HCT116 (cell line): Measurements from ENCODE around the gene ZNF586. TPM values are rescaled to one million over a fixed set of nuclear protein-coding genes. Genes with fewer than 3 reads are reported as not detected.
"Not testable (repeated sequence)": the region's sequence is repeated elsewhere in the genome, so short reads cannot be mapped to it uniquely, and the experiment has no call there.

ENCODE experiments used
- ATAC-seq: fragments of 200-7000 bp; cut with Tn5 transposase; 2 replicates; pipeline ENCODE4 v1.9.1; 2020; ENCODE audit warnings: mild to moderate bottlenecking, moderate library complexity
- BruUV-seq: library from RNA; stranded (reverse); fragments of 400-500 nt; replicated peaks from 2 replicates; lab custom pipeline; 2021; lab: Mats Ljungman, UMichigan
- CTCF ChIA-PET: fragments of 300-600 bp; sonication (Branson Sonifier 250); formaldehyde crosslinking; loops from one replicate; lab custom pipeline; 2021; ENCODE audit warnings: antibody characterized with exemption; lab: Charles Lee
- POLR2A ChIA-PET: fragments of 300-600, 350-600 bp; sonication (Branson Sonifier 250); formaldehyde crosslinking; loops from one replicate; lab custom pipeline; 2021; ENCODE audit warnings: antibody characterized with exemption; lab: Charles Lee
- RAD21 ChIA-PET, 2 experiments: fragments of 300-600 bp; sonication (Branson Sonifier 250); formaldehyde crosslinking; loops; one replicate each; lab custom pipeline; 2023; ENCODE audit warnings: low total read pairs in 2 of 2; ENCODE audit not compliant: uncharacterized antibody in 2 of 2, unreplicated experiment in 2 of 2, low non-redundant PET in 1 of 2; lab: Charles Lee
- DNase-seq: peaks from one replicate; pipeline ENCODE4 v3.0.0-alpha.2; 2010; ENCODE audit warnings: low read depth, low spot score
- H2AFZ ChIP-seq: fragments of 200-600 bp; shearing (Covaris generic), sonication (generic); 2 replicates; pipeline ENCODE4 v1.6.1; 2017; ENCODE audit warnings: low read depth, mixed run types, mixed read lengths, antibody characterized with exemption, low read length; ENCODE audit not compliant: poor library complexity, severe bottlenecking
- H3K27ac ChIP-seq: 2 replicates; pipeline ENCODE4 v1.5.1; 2012; ENCODE audit warnings: low read depth, low read length
- H3K27me3 ChIP-seq: fragments of 200-600 bp; sonication (generic); 2 replicates; pipeline ENCODE4 v1.6.1; 2016; ENCODE audit warnings: mixed run types, low read length, mixed read lengths; ENCODE audit not compliant: insufficient read depth
- H3K36me3 ChIP-seq, 2 experiments: fragments of 200-500 bp in 1 of 2; fragments of 200-600 bp in 1 of 2; sonication (Bioruptor generic) in 1 of 2; sonication (generic) in 1 of 2; 2 replicates each; pipeline versions ENCODE4 v1.5.1 to v1.6.1; 2014 to 2016; ENCODE audit warnings: low read length in 2 of 2, inconsistent platforms in 1 of 2, mixed read lengths in 1 of 2, mixed run types in 1 of 2; ENCODE audit not compliant: insufficient read depth in 2 of 2, control insufficient read depth in 1 of 2
- H3K4me1 ChIP-seq, 2 experiments: fragments of 200-600 bp in 1 of 2; sonication (generic) in 1 of 2; 2 replicates each; pipeline versions ENCODE4 v1.5.1 to v1.6.1; 2012 to 2017; ENCODE audit warnings: low read length in 2 of 2, inconsistent platforms in 1 of 2, mild to moderate bottlenecking in 1 of 2, mixed read lengths in 1 of 2, mixed run types in 1 of 2, moderate library complexity in 1 of 2; ENCODE audit not compliant: insufficient read depth in 2 of 2, control insufficient read depth in 1 of 2
- H3K4me2 ChIP-seq: fragments of 200-600 bp; sonication (generic); 2 replicates; pipeline ENCODE4 v1.6.1; 2017; ENCODE audit warnings: mixed run types, low read length, mixed read lengths
- H3K4me3 ChIP-seq, 2 experiments: fragments of 200-600 bp in 1 of 2; sonication (generic) in 1 of 2; replicated peaks in 1 of 2; 2 replicates each; pipeline ENCODE4 v1.5.1; 2011 to 2016; ENCODE audit warnings: low read length in 2 of 2, control low read depth in 1 of 2, low read depth in 1 of 2, mild to moderate bottlenecking in 1 of 2, mixed read lengths in 1 of 2, mixed run types in 1 of 2
- H3K79me2 ChIP-seq: fragments of 200-600 bp; sonication (generic); 2 replicates; pipeline ENCODE4 v1.6.1; 2017; ENCODE audit warnings: mild to moderate bottlenecking, mixed run types, low read length, moderate library complexity, mixed read lengths; ENCODE audit not compliant: insufficient read depth
- H3K9ac ChIP-seq: fragments of 200-600 bp; sonication (generic); 2 replicates; pipeline ENCODE4 v1.6.1; 2016; ENCODE audit warnings: low read length, mixed read lengths
- H3K9me2 ChIP-seq: fragments of 200-600 bp; sonication (generic), shearing (Covaris generic); 2 replicates; pipeline ENCODE4 v1.6.1; 2017; ENCODE audit warnings: mixed run types, mild to moderate bottlenecking, moderate library complexity; ENCODE audit not compliant: insufficient read depth
- H3K9me3 ChIP-seq, 2 experiments: fragments of 200-500 bp in 1 of 2; fragments of 200-600 bp in 1 of 2; sonication (Bioruptor generic) in 1 of 2; sonication (generic) in 1 of 2; 2 replicates each; pipeline ENCODE4 v1.6.1; 2014 to 2017; ENCODE audit warnings: low read length in 2 of 2, mixed read lengths in 2 of 2, inconsistent platforms in 1 of 2, low read depth in 1 of 2, mild to moderate bottlenecking in 1 of 2, mixed run types in 1 of 2, moderate library complexity in 1 of 2; ENCODE audit not compliant: control insufficient read depth in 1 of 2, insufficient read depth in 1 of 2
- H4K20me1 ChIP-seq: fragments of 200-600 bp; sonication (generic), shearing (Covaris generic); 2 replicates; pipeline ENCODE4 v1.6.1; 2017; ENCODE audit warnings: mixed run types, mild to moderate bottlenecking, moderate library complexity; ENCODE audit not compliant: insufficient read depth
- RAD21 ChIP-seq: IDR thresholded peaks from 2 replicates; pipeline ENCODE4 v1.6.1; 2012; ENCODE audit warnings: low read depth, mild to moderate bottlenecking
- intact Hi-C: fragments of 100-400 bp; cut with micrococcal nuclease; formaldehyde crosslinking; loops from 2 replicates; pipeline ENCODE4 v1.10.0; 2022
- total RNA-seq: library from RNA; stranded (reverse); gene quantifications from one replicate; pipeline ENCODE4 v1.2.1, GENCODE V29; 2021; ENCODE audit not compliant: unreplicated experiment
- TF ChIP-seq, protein P1 (sequence below), 3 experiments: fragments of 200-600 bp in 1 of 3; sonication (generic) in 1 of 3; IDR thresholded peaks in 2 of 3; conservative IDR thresholded peaks in 1 of 3; 2 replicates each; pipeline ENCODE4 v1.5.1; 2012 to 2017; ENCODE audit warnings: low read depth in 2 of 3, low read length in 2 of 3, antibody characterized with exemption in 1 of 3, borderline replicate concordance in 1 of 3, control low read depth in 1 of 3, mild to moderate bottlenecking in 1 of 3, mixed read lengths in 1 of 3, mixed run types in 1 of 3, moderate library complexity in 1 of 3; ENCODE audit not compliant: insufficient read depth in 1 of 3

ZNF586 gene
- total RNA-seq, 1 experiment from 2014 or later, result 3.5 TPM

GRCh38 chr19:57738320-57738719, 31.2 kb upstream of the ZNF586 start:
- BruUV-seq, DNase-seq, POLR2A ChIA-PET, H3K27me3 ChIP-seq, H3K9me3 ChIP-seq, intact Hi-C loops, H3K79me2 ChIP-seq, H4K20me1 ChIP-seq, H3K36me3 ChIP-seq, H3K9me2 ChIP-seq, H3K4me3 ChIP-seq, H3K27ac ChIP-seq, H3K4me1 ChIP-seq, CTCF ChIA-PET, ATAC-seq, H3K9ac ChIP-seq, RAD21 ChIA-PET, H3K4me2 ChIP-seq, H2AFZ ChIP-seq: not testable (repeated sequence)
- TF ChIP-seq, protein P1, sequence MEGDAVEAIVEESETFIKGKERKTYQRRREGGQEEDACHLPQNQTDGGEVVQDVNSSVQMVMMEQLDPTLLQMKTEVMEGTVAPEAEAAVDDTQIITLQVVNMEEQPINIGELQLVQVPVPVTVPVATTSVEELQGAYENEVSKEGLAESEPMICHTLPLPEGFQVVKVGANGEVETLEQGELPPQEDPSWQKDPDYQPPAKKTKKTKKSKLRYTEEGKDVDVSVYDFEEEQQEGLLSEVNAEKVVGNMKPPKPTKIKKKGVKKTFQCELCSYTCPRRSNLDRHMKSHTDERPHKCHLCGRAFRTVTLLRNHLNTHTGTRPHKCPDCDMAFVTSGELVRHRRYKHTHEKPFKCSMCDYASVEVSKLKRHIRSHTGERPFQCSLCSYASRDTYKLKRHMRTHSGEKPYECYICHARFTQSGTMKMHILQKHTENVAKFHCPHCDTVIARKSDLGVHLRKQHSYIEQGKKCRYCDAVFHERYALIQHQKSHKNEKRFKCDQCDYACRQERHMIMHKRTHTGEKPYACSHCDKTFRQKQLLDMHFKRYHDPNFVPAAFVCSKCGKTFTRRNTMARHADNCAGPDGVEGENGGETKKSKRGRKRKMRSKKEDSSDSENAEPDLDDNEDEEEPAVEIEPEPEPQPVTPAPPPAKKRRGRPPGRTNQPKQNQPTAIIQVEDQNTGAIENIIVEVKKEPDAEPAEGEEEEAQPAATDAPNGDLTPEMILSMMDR (IDR thresholded peaks at IDR 0.05 in 2 of 3, conservative IDR thresholded peaks at IDR 0.05 in 1 of 3; ENCODE audit: borderline replicate concordance in 1 of 3, insufficient read depth in 1 of 3, low read depth in 2 of 3, low read length in 2 of 3), result peak in 1 of 3 experiments; percentile 19; a peak in 1 of 6 replicates
- peak; percentile 27; the same call in 1 of the 2 replicates for TF ChIP-seq RAD21

DNA sequence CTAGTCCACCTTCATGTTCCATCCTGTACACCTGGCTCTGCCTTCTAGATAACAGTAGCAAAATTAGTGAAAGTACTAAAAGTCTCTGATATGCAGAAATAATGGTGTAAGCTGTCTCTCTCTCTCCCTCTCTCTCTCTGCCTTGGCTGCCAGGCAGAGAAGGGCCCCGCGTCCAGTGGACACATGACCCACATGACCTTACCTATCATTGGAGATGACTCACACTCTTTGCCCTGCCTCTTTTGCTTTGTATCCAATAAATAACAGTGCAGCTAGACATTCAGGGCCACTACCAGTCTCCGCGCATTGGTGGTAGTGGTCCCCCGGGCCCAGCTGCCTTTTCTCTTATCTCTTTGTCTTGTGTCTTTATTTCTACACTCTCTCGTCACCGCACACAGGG, 30.7 kb upstream of the ZNF586 start:
- BruUV-seq, result not testable (repeated sequence)

More for the DNA sequence above, 30.7 kb upstream of the ZNF586 start:
- ATAC-seq, H3K9me2 ChIP-seq, H3K36me3 ChIP-seq, intact Hi-C loops, H3K9ac ChIP-seq, H3K27ac ChIP-seq, H3K4me1 ChIP-seq, H3K4me2 ChIP-seq, H4K20me1 ChIP-seq, H3K9me3 ChIP-seq, H3K4me3 ChIP-seq, CTCF ChIA-PET, H2AFZ ChIP-seq, H3K27me3 ChIP-seq, DNase-seq, RAD21 ChIA-PET, H3K79me2 ChIP-seq, POLR2A ChIA-PET: not testable (repeated sequence)
